ENCODE measurements around the gene ACTR3C. TPM values are rescaled to one million over a fixed set of nuclear protein-coding genes. Genes with fewer than 3 reads are reported as not detected.

Gene ACTR3C
- total and polyA plus RNA-seq, 2 of the 13 experiments (the other 11 are each of a cell fraction or from before 2014, with no cell fraction given) = 3.8 to 7.5 TPM

GRCh38 chr7:150340875-150341262, 17.5 kb upstream of the ACTR3C start:
- 4% methylated on average over 13 of the region's 29 CpGs for WGBS (ENCODE audit: low lambda C conversion rate)
- ATAC-seq (peak; percentile 13), FAIRE-seq (no peak), DNase-seq (ENCODE audit: low spot score) (no peak)
- no peaks in the 10 kb centered on the region; a peak in 1 of 5 replicates for H3K27me3 ChIP-seq (ENCODE audit: control insufficient read depth in 1 of 2, insufficient read depth in 2 of 2, low read length in 2 of 2)
- peaks cover 41% of the 10 kb centered on the region for H3K4me1 ChIP-seq (ENCODE audit: insufficient read depth, low read length)
- ChIA-PET CTCF (ENCODE audit: low intra/inter-chr PET ratio, low total read pairs) (no interaction called here), POLR2A (interaction anchor here (0.9 to 4.7 kb wide), 12 partner anchors 10 to 66 kb away, joined by 3 to 40 read pairs (median 6); partner anchors contain the start of genes ACTR3C, LRRC61 and REPIN1)
- TSS peak; percentile 80 for BruUV-seq (replicated peaks)
- H3K9me3 ChIP-seq (ENCODE audit: low read length) = no peaks in the 10 kb centered on the region
- no peak overlapping the region for H2AFZ ChIP-seq (ENCODE audit: low read length)
- H3K27ac ChIP-seq (ENCODE audit: extremely low read length, insufficient read depth, low read length) = peak overlapping the region; percentile 49
- H3K4me2 ChIP-seq (ENCODE audit: low read depth, low read length) = peak overlapping the region; percentile 86
- H3K9ac ChIP-seq (ENCODE audit: insufficient read depth, low read depth, low read length) = peak overlapping the region; percentile 75
- peaks cover 2% of the 10 kb centered on the region; the same call in 1 of the 2 replicates for H4K20me1 ChIP-seq (ENCODE audit: insufficient read depth, low read length)
- intact Hi-C loops (cut with micrococcal nuclease; ENCODE audit: unreplicated experiment) (loop anchor here (1.0 to 5.0 kb wide), 3 partner anchors 27 to 444 kb away; partner anchors contain the start of gene REPIN1), in situ Hi-C loops (cut with HindIII; ENCODE audit: extremely low pct_ligation_motif_present, low pct_unique_long_range_greater_than_20kb) (loop anchor here (5.0 kb wide), 1 partner anchor 61 kb away; no protein-coding TSS in a partner anchor)
- peaks cover 5 to 6% of the 10 kb centered on the region in 2 experiments; a peak in 2 of 5 replicates for H3K36me3 ChIP-seq (replicated peaks in 1 of 2; ENCODE audit: control insufficient read depth in 1 of 2, insufficient read depth in 2 of 2, low read length in 2 of 2)
- peak overlapping the region; percentile 75 to 88 (median 86) for H3K4me3 ChIP-seq (replicated peaks in 1 of 3; ENCODE audit: insufficient read depth in 1 of 3, low read depth in 2 of 3, low read length in 3 of 3)
- H3K79me2 ChIP-seq (ENCODE audit: insufficient read depth, low read length) = peaks cover 3% of the 10 kb centered on the region
- TF ChIP-seq MXI1 (IDR thresholded peaks at IDR 0.05; ENCODE audit: borderline replicate concordance, low read depth, low read length) (no peak), NR2C2 (CRISPR knock-in tag; IDR thresholded peaks at IDR 0.05; ENCODE audit: borderline replicate concordance) (0 out of 2 replicates have a peak, but pooled peaks have one; percentile 13), HNRNPK (IDR thresholded peaks at IDR 0.05; ENCODE audit: low read depth, low read length, poor library complexity, severe bottlenecking) (peak; percentile 4), RBM39 (IDR thresholded peaks at IDR 0.05; ENCODE audit: low read depth, low read length, poor library complexity, severe bottlenecking) (peak; percentile 61), ZNF564 (CRISPR knock-in tag; IDR thresholded peaks at IDR 0.05) (peak; percentile 17; the same call in 1 of the 2 replicates), ZNF510 (CRISPR knock-in tag; IDR thresholded peaks at IDR 0.05; ENCODE audit: low read depth) (no peak), MAX (IDR thresholded peaks at IDR 0.05) (0 out of 2 replicates have a peak, but pooled peaks have one; percentile 12), AGO2 (optimal IDR thresholded peaks at IDR 0.05; ENCODE audit: low read depth, low read length) (peak; percentile 44), RARG (CRISPR knock-in tag; IDR thresholded peaks at IDR 0.05; ENCODE audit: low read depth) (no peak), PHF8 (CRISPR knock-in tag; IDR thresholded peaks at IDR 0.05) (peak; percentile 43; the same call in 1 of the 2 replicates), ZBTB2 (CRISPR knock-in tag; IDR thresholded peaks at IDR 0.05; ENCODE audit: low read depth) (peak; percentile 33; the same call in 1 of the 2 replicates), PAWR (CRISPR knock-in tag; IDR thresholded peaks at IDR 0.05; ENCODE audit: borderline replicate concordance) (no peak), TBL1XR1 (IDR thresholded peaks at IDR 0.05; ENCODE audit: borderline replicate concordance, low read length, partially characterized antibody) (no peak)
- TF ChIP-seq, protein P1, sequence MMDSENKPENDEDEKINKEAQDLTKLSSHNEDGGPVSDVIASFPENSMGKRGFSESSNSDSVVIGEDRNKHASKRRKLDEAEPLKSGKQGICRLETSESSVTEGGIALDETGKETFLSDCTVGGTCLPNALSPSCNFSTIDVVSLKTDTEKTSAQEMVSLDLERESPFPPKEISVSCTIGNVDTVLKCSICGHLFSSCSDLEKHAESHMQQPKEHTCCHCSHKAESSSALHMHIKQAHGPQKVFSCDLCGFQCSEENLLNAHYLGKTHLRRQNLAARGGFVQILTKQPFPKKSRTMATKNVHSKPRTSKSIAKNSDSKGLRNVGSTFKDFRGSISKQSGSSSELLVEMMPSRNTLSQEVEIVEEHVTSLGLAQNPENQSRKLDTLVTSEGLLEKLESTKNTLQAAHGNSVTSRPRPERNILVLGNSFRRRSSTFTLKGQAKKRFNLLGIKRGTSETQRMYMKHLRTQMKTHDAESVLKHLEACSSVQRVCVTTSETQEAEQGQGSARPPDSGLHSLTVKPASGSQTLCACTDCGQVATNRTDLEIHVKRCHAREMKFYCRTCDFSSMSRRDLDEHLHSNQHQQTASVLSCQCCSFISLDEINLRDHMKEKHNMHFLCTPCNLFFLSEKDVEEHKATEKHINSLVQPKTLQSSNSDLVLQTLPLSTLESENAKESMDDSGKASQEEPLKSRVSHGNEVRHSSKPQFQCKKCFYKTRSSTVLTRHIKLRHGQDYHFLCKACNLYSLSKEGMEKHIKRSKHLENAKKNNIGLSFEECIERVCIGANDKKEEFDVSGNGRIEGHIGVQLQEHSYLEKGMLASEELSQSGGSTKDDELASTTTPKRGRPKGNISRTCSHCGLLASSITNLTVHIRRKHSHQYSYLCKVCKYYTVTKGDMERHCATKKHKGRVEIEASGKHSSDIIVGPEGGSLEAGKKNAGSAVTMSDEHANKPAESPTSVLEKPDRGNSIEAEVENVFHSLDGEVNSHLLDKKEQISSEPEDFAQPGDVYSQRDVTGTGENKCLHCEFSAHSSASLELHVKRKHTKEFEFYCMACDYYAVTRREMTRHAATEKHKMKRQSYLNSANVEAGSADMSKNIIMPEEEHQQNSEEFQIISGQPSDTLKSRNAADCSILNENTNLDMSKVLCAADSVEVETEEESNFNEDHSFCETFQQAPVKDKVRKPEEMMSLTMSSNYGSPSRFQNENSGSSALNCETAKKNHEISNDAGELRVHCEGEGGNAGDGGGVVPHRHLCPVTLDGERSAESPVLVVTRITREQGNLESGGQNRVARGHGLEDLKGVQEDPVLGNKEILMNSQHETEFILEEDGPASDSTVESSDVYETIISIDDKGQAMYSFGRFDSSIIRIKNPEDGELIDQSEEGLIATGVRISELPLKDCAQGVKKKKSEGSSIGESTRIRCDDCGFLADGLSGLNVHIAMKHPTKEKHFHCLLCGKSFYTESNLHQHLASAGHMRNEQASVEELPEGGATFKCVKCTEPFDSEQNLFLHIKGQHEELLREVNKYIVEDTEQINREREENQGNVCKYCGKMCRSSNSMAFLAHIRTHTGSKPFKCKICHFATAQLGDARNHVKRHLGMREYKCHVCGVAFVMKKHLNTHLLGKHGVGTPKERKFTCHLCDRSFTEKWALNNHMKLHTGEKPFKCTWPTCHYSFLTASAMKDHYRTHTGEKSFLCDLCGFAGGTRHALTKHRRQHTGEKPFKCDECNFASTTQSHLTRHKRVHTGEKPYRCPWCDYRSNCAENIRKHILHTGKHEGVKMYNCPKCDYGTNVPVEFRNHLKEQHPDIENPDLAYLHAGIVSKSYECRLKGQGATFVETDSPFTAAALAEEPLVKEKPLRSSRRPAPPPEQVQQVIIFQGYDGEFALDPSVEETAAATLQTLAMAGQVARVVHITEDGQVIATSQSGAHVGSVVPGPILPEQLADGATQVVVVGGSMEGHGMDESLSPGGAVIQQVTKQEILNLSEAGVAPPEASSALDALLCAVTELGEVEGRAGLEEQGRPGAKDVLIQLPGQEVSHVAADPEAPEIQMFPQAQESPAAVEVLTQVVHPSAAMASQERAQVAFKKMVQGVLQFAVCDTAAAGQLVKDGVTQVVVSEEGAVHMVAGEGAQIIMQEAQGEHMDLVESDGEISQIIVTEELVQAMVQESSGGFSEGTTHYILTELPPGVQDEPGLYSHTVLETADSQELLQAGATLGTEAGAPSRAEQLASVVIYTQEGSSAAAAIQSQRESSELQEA (CRISPR knock-in tag; IDR thresholded peaks at IDR 0.05; ENCODE audit: not compliant biosample characterization) = no peak

All from HepG2 (cell line).